HG03565 (cell line): Measurements from ENCODE around the gene SAMD4A.

Experiments
- ATAC-seq: cut with Tn5 transposase; IDR thresholded peaks from one replicate; pipeline ENCODE4 v1.9.1; 2021; ENCODE audit warnings: mild to moderate bottlenecking, moderate library complexity; ENCODE audit not compliant: unreplicated experiment

SAMD4A gene

DNA sequence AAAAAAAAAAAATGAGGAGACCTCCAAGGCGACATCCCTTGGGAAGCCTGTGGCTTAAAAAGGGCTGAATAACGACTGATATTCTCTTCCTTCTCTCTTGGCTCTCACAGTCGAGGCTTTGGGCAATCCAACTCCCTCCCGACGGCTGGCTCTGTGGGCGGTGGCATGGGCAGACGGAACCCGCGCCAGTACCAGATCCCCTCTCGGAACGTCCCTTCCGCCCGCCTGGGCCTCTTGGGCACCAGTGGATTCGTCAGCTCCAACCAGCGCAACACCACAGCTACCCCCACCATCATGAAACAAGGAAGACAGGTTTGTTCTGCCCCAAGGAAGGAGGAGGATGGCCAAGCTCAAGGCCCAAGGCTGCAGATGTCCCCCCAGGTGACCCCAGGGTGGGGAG, 207.9 kb downstream of the SAMD4A start:
- no peak for ATAC-seq

DNA sequence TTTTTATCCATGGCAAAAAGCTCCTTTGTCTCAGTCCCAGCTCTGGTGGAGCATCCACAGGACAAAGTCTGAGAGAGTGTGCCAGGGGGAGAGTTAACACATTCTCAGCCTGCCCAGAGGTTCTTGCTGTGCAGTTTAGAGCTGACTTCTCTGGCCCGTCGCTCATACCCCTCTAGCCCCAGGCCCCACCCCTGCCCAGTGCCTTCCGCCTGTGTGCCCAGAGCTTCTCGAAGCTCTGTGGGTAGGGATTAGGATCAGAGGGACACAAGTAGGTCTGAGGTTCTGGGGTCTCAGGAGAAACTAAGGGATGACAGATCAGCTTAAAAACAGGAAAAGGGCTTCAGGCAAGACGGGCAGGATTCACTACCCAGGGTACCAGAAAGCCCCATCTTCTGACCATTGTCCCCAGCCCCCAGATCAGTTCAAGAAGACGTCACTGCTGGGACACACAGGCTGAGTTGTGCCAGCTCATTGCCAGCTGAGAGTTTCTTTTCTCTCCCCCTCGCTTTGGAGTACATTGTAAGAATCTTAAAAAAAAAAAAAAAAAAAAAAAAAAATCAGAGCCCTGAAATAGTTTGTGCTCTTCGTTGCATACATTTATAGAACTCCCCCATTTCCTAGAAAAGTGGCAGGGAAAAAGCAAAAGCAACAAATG, 208.7 kb downstream of the SAMD4A start:
- no peak for ATAC-seq

DNA sequence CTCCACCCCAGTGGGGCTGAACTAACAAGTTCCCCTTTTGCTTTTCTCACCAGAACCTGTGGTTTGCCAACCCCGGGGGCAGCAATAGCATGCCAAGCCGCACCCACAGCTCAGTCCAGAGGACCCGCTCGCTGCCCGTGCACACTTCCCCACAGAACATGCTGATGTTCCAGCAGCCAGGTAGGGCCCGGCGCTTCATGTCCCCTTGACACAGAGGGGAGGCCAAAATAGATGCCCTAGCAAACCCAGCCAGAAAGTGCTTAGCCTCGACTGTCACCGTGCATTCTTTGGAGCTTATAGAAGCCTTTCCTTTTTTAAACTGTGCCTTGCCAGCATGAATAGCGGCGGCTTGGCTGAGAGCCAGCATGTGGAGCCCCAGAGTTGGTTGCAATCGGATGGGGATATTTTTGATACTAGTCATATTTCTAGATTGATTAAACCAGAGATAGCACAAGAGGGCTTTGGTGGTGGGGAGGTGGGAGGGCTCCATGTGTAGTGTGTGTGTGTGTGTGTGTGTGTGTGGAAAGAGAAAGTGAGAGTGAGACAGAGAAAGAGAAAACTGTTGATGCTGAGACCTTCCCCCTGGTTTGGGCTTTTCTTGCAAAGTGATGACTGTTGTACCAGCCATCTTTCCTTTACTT, 209.6 kb downstream of the SAMD4A start:
- ATAC-seq: no peak

DNA sequence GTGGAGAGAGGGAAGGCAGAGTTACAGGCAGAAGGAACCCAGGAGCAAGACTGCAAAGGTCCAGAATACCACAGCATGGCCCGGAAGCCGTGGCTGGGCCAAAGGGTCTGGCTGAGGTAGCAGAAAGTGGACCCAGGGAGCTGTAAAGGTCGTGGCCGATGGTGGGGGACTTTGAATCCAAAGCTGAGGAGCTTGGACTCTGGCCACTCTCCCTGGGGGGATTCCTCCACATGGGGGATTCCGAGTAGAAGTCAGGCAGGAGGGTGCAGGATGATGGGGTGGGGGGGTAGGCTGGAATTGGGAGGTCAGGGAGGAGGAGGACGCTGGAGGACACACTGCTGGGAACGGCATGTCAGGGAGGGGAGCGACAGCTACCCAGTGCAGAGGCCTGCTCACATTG, 210.5 kb downstream of the SAMD4A start:
- no peak for ATAC-seq

DNA sequence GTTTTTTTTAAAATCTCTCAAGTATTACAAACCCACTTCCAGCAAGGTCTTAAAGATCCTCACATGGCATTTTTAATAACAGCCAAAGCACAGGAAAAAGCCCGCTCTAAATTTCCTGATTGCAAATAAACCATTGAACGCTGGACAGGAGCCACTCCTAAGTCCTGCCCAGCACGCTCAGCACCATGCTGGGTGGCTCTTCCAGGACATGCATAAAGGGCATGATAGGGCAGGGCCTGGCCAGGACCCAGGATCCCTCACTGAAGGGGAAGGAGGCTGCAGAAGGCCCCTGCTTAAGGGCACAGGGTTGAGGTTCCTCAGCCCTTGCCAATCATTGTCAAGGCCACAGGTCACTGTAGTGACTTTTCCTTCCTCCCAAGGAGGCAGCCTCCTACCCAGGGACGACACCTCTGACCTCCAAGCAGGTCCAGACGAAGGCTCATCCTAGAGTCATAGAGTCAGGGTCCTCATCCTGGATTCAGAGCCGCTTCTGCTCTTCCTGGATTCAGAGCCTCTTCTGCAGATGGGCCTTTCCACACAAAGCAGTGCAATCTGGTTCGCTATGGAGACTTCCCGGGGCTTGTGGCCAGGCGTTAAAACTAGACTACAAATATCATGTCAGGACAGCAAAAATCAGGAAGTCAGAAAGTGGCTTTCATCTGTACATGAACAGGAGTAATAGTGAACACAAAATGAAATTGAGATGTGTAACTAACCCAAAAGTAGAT, 211.9 kb downstream of the SAMD4A start:
- ATAC-seq: no peak

DNA sequence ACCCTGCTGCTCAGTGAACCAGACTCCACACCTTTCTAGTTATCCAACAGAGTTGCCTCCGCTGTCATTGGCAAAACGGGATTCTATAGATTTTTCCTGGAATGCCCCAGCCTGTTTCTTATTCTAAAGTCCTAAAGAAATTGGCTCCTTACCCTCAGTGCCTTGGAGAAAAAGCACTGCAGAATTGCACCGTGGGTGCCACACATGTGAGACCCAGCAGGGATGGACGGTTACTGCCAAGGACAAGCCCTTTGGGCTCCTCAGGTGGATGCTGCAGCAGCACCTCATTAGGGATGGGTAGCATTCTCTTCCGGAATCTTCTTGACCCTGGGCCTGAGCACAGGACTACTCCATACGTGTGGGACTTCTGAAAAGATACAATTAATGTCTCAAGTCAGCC, 214.2 kb downstream of the SAMD4A start:
- ATAC-seq: no peak

DNA sequence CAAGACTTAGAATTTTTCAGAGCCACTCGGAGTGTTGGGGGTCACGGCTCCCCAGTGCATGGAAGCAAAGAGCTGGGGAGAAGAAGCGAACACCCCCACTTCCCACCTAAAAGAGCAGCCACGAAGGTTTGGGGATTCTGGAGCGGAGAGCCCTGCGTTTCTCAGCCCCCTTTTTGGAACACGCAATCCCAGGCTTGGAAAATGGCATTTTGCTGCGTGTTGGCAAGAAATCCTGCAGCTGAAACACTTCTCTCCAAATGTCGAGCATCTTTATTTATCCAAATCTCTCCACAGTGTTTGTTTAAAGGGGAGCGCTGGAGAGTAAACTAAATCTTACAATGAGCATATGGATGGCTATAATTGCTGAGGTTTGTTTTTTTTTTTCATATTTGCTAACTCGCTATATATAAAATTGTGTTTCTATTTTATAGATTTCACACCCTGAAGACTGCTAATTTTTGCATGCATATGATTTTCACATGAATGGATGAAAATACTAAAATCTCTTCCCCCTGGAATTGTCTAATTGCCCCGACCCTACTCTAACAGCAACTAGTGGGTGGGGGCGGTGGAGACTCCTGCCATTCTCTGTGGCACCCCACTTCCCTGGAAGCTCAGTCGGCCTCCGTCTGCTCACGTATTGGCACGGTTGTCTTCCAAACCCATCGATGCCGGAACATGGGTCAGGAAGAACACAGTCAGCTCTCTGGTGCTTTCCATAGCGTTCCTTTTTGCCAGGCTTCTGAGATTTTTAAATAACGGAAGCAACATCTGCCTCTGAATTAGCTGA, 215.2 kb downstream of the SAMD4A start:
- no peak for ATAC-seq

DNA sequence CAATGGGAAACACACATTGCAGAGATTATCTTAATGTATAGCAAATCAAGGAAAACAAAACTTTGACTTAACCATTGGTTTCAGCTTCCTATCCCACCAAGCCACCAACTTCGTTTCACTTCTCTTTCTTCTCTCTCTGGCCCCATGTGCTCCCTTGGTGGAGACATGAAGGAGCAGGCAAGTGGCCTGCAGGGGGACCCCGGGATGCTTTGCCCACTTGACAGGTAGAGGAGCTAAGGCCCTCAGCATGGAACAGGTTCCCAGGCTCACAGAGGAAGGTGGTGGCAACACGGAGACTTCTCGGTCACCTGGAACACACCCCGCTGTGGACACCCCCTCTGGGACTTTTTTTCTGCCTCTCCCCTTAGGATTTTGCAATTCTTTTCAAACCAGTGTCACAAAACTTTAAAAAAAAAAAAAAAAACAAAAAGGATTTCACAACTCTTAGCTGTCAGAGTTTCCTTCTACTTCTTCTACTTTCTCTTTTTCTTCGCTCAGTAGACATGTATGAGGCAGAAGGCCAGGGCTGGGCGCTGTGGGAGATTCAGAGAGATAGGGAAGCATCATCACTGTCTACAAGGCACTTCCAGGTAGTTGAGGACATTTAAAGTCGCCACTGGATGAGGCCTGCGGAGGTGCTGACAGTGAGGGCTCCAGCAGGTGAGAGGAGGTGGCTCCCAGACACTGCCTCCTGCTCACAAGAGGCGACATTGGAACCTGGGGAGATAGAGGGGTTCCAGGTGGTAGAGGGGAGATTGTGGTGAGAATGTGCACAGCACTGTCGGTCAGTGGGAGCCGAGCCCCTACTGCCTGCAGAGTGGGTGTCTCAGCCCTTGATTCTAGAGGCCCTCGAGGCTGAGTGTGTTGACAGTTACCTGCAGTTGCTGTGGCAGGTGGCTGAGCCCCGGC, 216.1 kb downstream of the SAMD4A start:
- ATAC-seq: peak; percentile 76

DNA sequence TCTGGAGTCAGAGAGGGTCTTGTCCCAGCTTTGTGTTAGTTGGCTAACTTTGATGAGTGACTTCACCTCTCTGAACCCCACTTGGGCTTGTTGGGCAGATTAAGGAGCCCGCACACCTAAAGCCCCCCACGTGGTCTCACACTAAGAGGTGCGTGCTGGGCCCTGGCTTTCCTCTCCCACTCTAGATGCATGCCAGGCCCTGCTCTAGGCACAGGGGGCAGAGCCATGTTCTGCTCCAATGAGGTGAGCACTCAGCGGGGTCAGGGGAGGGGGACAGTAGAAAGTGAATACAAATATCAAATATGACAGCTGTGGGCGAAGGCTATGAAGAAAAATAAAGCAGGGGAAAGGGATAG, 216.7 kb downstream of the SAMD4A start:
- ATAC-seq: no peak

DNA sequence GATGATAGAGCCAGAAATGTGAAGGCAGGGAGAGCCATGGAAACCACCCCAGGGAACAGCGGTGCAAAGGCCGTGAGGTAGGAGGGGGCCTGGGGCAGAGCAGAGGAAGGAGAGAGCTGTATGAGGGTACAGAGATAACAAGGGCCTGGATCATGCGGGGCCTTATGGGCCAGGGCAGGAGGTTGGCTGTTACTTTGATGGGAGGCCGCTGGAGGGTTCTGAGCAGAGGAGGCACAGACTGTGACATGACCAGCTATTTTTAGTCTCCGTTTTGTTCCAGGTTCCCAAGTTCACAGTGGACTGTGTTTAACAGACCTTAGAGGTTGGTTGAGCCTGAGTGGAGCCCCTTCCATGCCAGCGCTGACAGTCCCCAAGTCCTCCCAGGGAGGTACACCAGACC, 217.1 kb downstream of the SAMD4A start:
- ATAC-seq: no peak

DNA sequence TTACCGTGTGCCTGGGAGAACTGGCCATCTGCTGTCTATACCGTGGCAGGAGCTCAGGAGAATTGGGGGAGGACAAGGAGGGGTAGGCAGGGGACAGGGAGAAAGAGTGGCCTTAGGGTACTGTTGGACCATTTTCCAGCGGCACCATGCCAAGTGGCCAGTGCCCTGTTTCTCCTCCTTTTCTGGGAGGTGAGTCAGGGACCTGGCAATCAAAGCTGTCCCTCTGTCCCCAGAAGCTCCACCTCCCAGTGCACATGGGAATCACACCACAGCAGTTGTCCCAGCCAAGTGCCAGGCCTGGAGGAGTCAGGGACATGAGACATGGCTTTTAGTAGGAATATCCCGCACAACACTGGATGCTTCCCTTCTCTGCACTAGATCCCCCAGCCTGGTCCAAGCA, 217.7 kb downstream of the SAMD4A start:
- no peak for ATAC-seq

DNA sequence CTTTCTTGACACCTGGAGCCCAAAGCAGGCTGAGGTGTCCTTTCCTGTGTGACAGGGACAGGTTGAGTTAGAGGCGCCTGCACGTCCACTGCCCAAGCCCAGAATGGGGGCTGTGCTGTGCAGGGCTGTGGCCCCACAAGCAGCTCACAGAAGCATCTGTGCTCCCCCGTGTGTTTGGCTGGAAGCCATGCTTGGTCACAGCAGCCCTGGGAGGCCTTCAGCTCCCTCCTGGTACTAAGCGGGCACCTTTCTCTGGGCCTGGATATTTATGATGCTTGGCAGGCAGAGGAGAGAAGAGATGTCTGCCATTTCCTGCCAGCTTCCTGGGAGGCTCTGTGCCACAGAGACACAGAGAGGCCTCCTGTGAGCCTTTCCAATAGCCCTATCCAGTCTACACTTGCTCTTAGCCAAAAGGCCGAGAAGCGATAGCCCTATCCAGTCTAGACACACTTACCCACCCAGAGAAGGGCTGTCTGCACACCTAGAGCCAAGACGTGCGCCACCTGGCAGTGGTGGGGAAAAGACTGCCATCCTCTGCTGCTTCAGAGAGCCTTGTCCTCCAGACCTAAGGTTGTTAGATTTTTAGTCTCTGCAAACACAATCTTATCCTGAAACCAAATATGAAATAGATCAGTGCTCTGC, 218.3 kb downstream of the SAMD4A start:
- no peak for ATAC-seq

DNA sequence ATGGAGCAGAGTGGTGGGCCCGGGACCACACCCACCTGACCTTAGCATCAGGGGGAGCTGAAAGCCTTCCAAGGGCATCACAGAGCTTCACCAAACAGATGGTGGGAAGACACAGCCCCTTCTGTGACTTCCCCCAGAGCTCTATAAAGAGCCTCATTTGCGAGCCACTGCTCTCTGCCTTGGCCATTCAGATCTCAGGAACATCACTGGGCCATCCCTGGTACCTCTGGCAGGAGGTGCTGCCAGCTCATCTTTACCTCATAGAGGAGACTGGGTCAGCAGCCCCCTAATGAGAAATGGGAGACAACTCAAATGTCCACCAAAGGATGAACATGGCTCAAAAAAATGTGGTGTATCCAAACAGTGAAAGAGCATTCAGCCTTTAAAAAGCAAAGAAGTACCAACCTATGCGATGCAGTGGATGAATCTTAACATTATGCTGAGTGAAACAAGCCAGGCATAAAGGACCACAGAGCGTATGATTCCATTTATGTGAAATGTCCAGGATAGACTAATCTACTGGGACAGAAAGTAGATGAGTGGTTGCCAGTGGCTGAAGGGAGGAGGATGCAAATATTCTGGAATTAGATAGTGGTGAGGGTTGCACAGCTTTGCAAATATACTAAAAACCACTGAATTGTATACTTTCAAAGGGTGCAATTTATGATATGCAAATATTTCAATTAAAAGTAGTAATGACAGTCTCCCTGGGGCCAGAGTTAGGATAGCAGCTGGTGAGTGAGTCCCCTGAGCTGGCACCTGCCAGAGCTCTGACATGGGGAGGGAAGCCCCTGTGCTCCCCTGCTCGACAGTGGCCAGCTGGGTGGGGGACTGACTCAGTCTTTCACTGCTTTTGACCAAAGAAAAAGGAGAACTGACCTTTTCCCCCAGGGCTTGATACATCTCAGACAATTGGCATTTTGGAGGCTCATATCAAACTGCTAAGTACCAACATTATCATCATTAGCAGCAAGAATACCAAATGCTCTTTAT, 219.1 kb downstream of the SAMD4A start:
- ATAC-seq: no peak

DNA sequence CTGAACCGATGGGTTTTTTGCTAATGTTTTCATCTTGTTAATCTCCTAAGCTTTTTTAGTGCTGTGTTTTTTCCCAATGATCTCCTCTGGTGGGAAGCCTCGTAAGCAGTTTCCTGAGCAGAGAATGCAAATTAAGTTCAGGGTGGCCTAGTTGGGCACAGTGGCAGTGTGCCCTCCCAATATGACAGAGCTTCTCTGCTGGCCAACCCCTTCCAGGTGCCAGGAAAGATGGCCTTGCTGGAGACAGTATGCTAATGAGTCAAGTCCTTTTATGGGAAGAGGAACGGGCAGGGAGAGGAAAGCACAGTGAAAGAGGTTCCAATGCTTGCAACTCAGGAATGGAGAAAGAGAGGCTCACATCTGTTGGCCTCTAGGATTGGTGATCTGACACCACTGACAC, 219.9 kb downstream of the SAMD4A start:
- no peak for ATAC-seq

DNA sequence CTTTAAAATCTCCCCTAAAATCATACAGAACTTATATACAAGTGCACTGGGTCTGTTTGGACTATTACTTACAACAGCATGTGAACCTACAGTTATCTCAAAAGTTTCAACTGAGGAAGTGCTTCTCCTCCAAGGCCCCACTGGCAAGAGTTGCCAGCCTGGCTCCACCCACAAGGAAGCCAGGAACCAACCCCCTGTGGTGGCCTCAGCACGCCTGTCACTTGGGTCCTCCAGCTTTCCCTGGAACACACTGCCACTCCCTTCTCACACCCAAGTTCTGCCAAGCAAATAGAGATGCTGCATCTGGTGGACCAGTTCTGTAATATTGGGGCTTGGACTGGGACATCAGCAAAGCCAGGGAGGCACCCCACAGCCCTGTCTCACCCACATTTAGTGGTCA, 220.3 kb downstream of the SAMD4A start:
- no peak for ATAC-seq

DNA sequence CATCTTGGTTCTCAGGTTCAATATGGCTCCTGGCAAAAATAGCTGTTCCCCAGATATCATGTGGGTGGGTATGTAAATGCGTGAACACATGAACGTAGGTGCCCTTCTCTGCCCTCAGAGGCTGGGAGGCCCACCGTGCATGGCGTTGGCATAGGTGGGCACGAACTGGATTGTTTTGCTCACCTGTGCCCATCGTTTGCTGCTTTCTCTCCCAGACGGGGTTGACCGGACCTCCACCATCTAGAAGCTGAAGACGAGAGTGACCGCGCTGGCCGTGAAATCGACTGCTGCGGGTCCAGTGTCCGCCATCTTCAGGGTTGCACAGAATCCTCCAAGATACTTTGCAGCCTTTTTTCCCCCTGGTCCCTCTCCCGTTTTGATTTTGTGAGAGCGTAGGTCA, 221.8 kb downstream of the SAMD4A start:
- no peak for ATAC-seq

DNA sequence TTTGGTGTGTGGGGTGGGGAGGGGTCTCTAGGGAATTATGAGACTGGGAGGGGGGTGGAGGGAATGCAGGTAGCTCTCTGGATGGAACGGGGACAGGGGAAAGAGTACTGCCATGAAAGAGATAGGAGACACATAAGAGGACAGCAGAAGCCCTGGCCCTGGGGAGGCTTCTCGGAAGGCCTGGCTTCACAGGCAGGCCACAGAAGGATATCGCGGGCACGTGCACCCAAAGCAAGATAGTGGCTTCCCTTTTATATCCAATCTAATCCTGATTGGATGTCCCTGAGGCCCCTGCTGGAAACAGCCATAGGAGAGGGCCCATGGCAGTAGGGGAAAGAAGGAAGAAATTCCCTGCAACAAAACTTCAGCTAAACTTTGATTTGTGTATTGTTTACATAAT, 222.2 kb downstream of the SAMD4A start:
- no peak for ATAC-seq

DNA sequence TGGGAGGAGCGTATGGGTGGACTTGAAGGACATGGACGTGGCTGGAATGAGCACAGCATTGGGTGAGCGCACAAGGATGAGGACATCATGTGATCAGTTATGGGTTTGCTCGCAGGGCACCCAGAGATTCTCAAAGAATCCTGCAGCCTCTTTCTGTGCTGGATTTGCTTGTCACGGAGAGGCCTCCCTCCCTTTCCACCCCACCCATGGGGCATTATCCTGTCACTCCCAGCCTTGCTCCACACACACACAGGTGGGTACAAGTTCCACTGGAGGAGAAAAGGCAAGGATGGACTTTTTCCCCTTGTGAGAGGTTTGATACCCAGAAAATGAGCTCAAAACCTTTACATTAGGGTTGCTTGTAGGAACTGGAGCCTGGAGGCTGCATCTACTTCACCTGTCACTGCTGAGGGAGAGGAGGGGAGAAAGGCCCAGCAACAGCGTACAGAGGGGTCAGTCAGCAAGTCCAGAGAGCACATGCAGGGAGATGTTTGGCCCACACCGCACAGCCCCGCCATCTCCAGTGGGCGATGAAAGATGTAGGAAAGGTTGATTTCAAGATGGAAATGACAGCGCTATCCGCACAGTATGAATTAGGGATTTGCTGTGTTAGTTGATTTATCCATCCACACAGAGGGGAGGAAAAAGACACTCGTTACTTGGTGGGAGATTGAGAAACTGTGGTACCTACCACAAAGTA, 223.0 kb downstream of the SAMD4A start:
- no peak for ATAC-seq
